Sigmoid colon (tissue), 7 donors: ENCODE measurements around the gene ITGB2. TPM values are rescaled to one million over a fixed set of nuclear protein-coding genes. Genes with fewer than 3 reads are reported as not detected.

Experiments used
- DNase-seq: peaks from one replicate; pipeline ENCODE4 v3.0.0-alpha.2; 2019
- H3K27ac ChIP-seq, 4 donors: fragments of 200-600 bp; sonication (generic); one replicate each; pipeline ENCODE4 v1.5.1; 2016 to 2019; ENCODE audit warnings: mild to moderate bottlenecking in 1 of 4
- H3K27me3 ChIP-seq, 3 donors: fragments of 200-600 bp; sonication (generic); one replicate each; pipeline ENCODE4 v1.5.1; 2019; ENCODE audit warnings: mild to moderate bottlenecking in 1 of 3
- H3K36me3 ChIP-seq, 4 donors: fragments of 200-600 bp; sonication (generic); one replicate each; pipeline ENCODE4 v1.5.1; 2016 to 2019
- H3K4me1 ChIP-seq, 4 donors: fragments of 200-600 bp; sonication (generic); one replicate each; pipeline ENCODE4 v1.5.1; 2017 to 2019
- H3K4me3 ChIP-seq, 4 donors: fragments of 200-600 bp; sonication (generic); one replicate each; pipeline ENCODE4 v1.5.1; 2017 to 2019; ENCODE audit warnings: mild to moderate bottlenecking in 2 of 4, moderate library complexity in 1 of 4
- H3K9me3 ChIP-seq, 4 donors: fragments of 200-600 bp in 3 of 4; sonication (generic) in 3 of 4; one replicate each; pipeline versions ENCODE4 v1.5.1 to v1.6.1; 2013 to 2019
- CTCF ChIP-seq, 4 experiments: fragments of 450-650 bp in 3 of 4; fragments of 200-600 bp in 1 of 4; IDR thresholded peaks; one replicate each; pipeline ENCODE4 v1.5.1; 2016 to 2019; ENCODE audit warnings: antibody characterized with exemption in 4 of 4, mild to moderate bottlenecking in 3 of 4, moderate library complexity in 2 of 4
- EP300 ChIP-seq, 4 donors: sonication (generic); formaldehyde crosslinking; IDR thresholded peaks; one replicate each; pipeline ENCODE4 v1.6.1; 2017; ENCODE audit warnings: antibody characterized with exemption in 4 of 4
- POLR2A ChIP-seq, 2 donors: fragments of 450-650 bp; IDR thresholded peaks; one replicate each; pipeline ENCODE4 v1.6.1; 2016; ENCODE audit warnings: antibody characterized with exemption in 2 of 2, mild to moderate bottlenecking in 2 of 2, moderate library complexity in 2 of 2
- POLR2AphosphoS5 ChIP-seq, 4 donors: sonication (generic); formaldehyde crosslinking; IDR thresholded peaks; one replicate each; pipeline ENCODE4 v1.6.1; 2017; ENCODE audit warnings: antibody characterized with exemption in 4 of 4
- WGBS, 2 donors: extraction: QIAGEN DNeasy Blood & Tissue Kit; methylation state at CpG; one replicate each; pipeline ENCODE4 v1.1.7; 2013; 5-methylcytosine and 5-hydroxymethylcytosine counted together
- intact Hi-C: fragments of 100-400 bp; cut with DNase I; formaldehyde crosslinking; loops from one replicate; pipeline ENCODE4 v1.15.1; 2023
- polyA plus RNA-seq, 3 donors: library from polyadenylated mRNA; stranded (reverse); fragments of 200-250 nt; gene quantifications; one replicate each; pipeline ENCODE4 v1.2.3, GENCODE V29; 2013
- total RNA-seq, 4 donors: library from RNA; depleted of rRNA; stranded (reverse); fragments of >200 nt; gene quantifications; one replicate each; pipeline ENCODE4 v1.1.0, GENCODE V29; 2016
- donor health status: healthy with polysubstance abuse.
- donor health status: Bipolar disorder and iron deficiency.
- donor health status: healthy.

Gene ITGB2
- total and polyA plus RNA-seq, 7 donors = 14.7 to 103 (median 55.9) TPM

GRCh38 chr21:44888581-44889550 lies 31.8 kb downstream of the ITGB2 start:
- DNase-seq = no peak
- Histone ChIP-seq H3K27ac (no peak overlapping the region), H3K4me1 (no peaks in the 10 kb centered on the region), H3K36me3 (no peaks in the 10 kb centered on the region), H3K4me3 (no peak overlapping the region), H3K27me3 (peaks cover 0 to 11% (median 0%) of the 10 kb centered on the region in 3 donors), H3K9me3 (no peaks in the 10 kb centered on the region)
- intact Hi-C loops = no loop called here
- WGBS, 2 donors = 89 to 94% methylated on average over 64 of the region's 64 CpGs
- TF ChIP-seq EP300 (IDR thresholded peaks at IDR 0.05) = no peak
- TF ChIP-seq POLR2A (IDR thresholded peaks at IDR 0.05) = no peak
- no peak for TF ChIP-seq CTCF (IDR thresholded peaks at IDR 0.05)
- no peak for TF ChIP-seq POLR2AphosphoS5 (IDR thresholded peaks at IDR 0.05)

- no peak for DNase-seq
- no peaks in the 10 kb centered on the region for H3K9me3 ChIP-seq
- 86 to 91% methylated on average over 24 of the region's 24 CpGs for WGBS, 2 donors
- H3K27ac ChIP-seq = no peak overlapping the region
- H3K27me3 ChIP-seq = peaks cover 0 to 11% (median 0%) of the 10 kb centered on the region in 3 donors
- TF ChIP-seq POLR2A (IDR thresholded peaks at IDR 0.05) (no peak), CTCF (IDR thresholded peaks at IDR 0.05) (no peak), EP300 (IDR thresholded peaks at IDR 0.05) (no peak), POLR2AphosphoS5 (IDR thresholded peaks at IDR 0.05) (no peak)
- no peaks in the 10 kb centered on the region for H3K4me1 ChIP-seq
- H3K4me3 ChIP-seq = no peak overlapping the region
- intact Hi-C loops = no loop called here
- no peaks in the 10 kb centered on the region for H3K36me3 ChIP-seq
These were observed 32.7 kb downstream of the ITGB2 start for GRCh38 chr21:44887807-44888580.

GRCh38 chr21:44887126-44887806 lies 33.4 kb downstream of the ITGB2 start:
- H3K27me3 ChIP-seq = peaks cover 0 to 11% (median 0%) of the 10 kb centered on the region in 3 donors
- TF ChIP-seq EP300 (IDR thresholded peaks at IDR 0.05) = no peak
- TF ChIP-seq CTCF (IDR thresholded peaks at IDR 0.05) = no peak
- TF ChIP-seq POLR2A (IDR thresholded peaks at IDR 0.05) = no peak
- TF ChIP-seq POLR2AphosphoS5 (IDR thresholded peaks at IDR 0.05) = no peak
- no peak overlapping the region for H3K4me3 ChIP-seq
- H3K36me3 ChIP-seq = no peaks in the 10 kb centered on the region
- no peaks in the 10 kb centered on the region for H3K9me3 ChIP-seq
- 84 to 91% methylated on average over 11 of the region's 11 CpGs for WGBS, 2 donors
- DNase-seq = no peak
- no peaks in the 10 kb centered on the region for H3K4me1 ChIP-seq
- intact Hi-C loops = no loop called here
- H3K27ac ChIP-seq = no peak overlapping the region

- intact Hi-C loops = no loop called here
- 91% methylated on average over 44 of the region's 44 CpGs for WGBS, 2 donors
- Histone ChIP-seq H3K4me1 (no peaks in the 10 kb centered on the region), H3K27ac (no peak overlapping the region), H3K27me3 (peaks cover 0 to 11% (median 0%) of the 10 kb centered on the region in 3 donors), H3K4me3 (no peak overlapping the region), H3K9me3 (no peaks in the 10 kb centered on the region), H3K36me3 (no peaks in the 10 kb centered on the region)
- DNase-seq = no peak
- TF ChIP-seq CTCF (IDR thresholded peaks at IDR 0.05) = no peak
- TF ChIP-seq EP300 (IDR thresholded peaks at IDR 0.05) = no peak
- TF ChIP-seq POLR2AphosphoS5 (IDR thresholded peaks at IDR 0.05) = no peak
- TF ChIP-seq POLR2A (IDR thresholded peaks at IDR 0.05) = no peak
These were observed 34.3 kb downstream of the ITGB2 start for GRCh38 chr21:44886113-44887075.
